GM12878 (cell line): ENCODE measurements around the gene PRLH. TPM values are rescaled to one million over a fixed set of nuclear protein-coding genes. Genes with fewer than 3 reads are reported as not detected.

Source experiments
- ATAC-seq: fragments of 200-7000 bp; cut with Tn5 transposase; 3 replicates; pipeline ENCODE4 v1.9.1; 2020; ENCODE audit warnings: mild to moderate bottlenecking, moderate library complexity
- BruUV-seq: library from RNA; stranded (reverse); fragments of 400-500 nt; replicated peaks from 2 replicates; lab custom pipeline; 2021; lab: Mats Ljungman, UMichigan
- CTCF ChIA-PET: fragments of 300-600 bp; sonication (Branson Sonifier 250); formaldehyde crosslinking; extraction: SDS; loops from one replicate; lab custom pipeline; 2021; ENCODE audit warnings: inconsistent platforms; lab: Yijun Ruan, JAX
- POLR2A ChIA-PET: fragments of 350-600 bp; formaldehyde crosslinking; extraction: SDS; loops from one replicate; lab custom pipeline; 2021; ENCODE audit warnings: inconsistent platforms; lab: Charles Lee
- RAD21 ChIA-PET: fragments of 300-600 bp; sonication (Branson Sonifier 250); formaldehyde crosslinking; loops from one replicate; lab custom pipeline; 2023; ENCODE audit warnings: antibody characterized with exemption; ENCODE audit not compliant: unreplicated experiment; lab: Charles Lee
- SMC1A ChIA-PET: fragments of 300-600 bp; sonication (Branson Sonifier 250); formaldehyde crosslinking; loops from one replicate; lab custom pipeline; 2023; ENCODE audit not compliant: unreplicated experiment, uncharacterized antibody; lab: Charles Lee
- DNase-seq: peaks from one replicate; pipeline ENCODE4 v3.0.0-alpha.2; 2011; ENCODE audit warnings: low read depth, low spot score
- FAIRE-seq: peaks from 3 replicates; lab custom pipeline; 2011; peaks lifted over from hg19 to GRCh38; lab: Jason Lieb, UNC
- H2AFZ ChIP-seq: 2 replicates; pipeline ENCODE4 v1.6.0; 2011; ENCODE audit warnings: low read depth, low read length, control low read depth; ENCODE audit not compliant: control insufficient read depth
- H3K27ac ChIP-seq: 2 replicates; pipeline ENCODE4 v1.5.1; 2011; ENCODE audit warnings: control low read depth; ENCODE audit not compliant: control insufficient read depth, insufficient read depth
- H3K27me3 ChIP-seq, 2 experiments: replicated peaks in 1 of 2; 2 replicates each; pipeline versions ENCODE4 v1.6.0 to v1.6.1; 2011; ENCODE audit warnings: low read length in 1 of 2; ENCODE audit not compliant: control insufficient read depth in 2 of 2, insufficient read depth in 2 of 2
- H3K36me3 ChIP-seq, 2 experiments: 2 replicates each; pipeline ENCODE4 v1.5.1; 2011; ENCODE audit warnings: low read length in 1 of 2; ENCODE audit not compliant: control insufficient read depth in 2 of 2, insufficient read depth in 2 of 2
- H3K4me1 ChIP-seq: 2 replicates; pipeline ENCODE4 v1.6.1; 2011; ENCODE audit warnings: mild to moderate bottlenecking, low read length, moderate library complexity, mixed read lengths; ENCODE audit not compliant: control insufficient read depth, insufficient read depth
- H3K4me2 ChIP-seq: 2 replicates; pipeline ENCODE4 v1.6.0; 2011; ENCODE audit warnings: control low read depth; ENCODE audit not compliant: control insufficient read depth, insufficient read depth
- H3K4me3 ChIP-seq: fragments of 200-600 bp; sonication (generic); 2 replicates; pipeline ENCODE4 v1.5.1; 2016
- H3K79me2 ChIP-seq: 2 replicates; pipeline ENCODE4 v1.6.0; 2011; ENCODE audit warnings: low read length; ENCODE audit not compliant: control insufficient read depth, insufficient read depth
- H3K9ac ChIP-seq: 2 replicates; pipeline ENCODE4 v1.8.0; 2011; ENCODE audit warnings: low read length, control low read depth, mixed read lengths; ENCODE audit not compliant: control insufficient read depth, insufficient read depth
- H3K9me3 ChIP-seq: replicated peaks from 3 replicates; pipeline ENCODE4 v1.5.1; 2011; ENCODE audit warnings: mild to moderate bottlenecking, low read length; ENCODE audit not compliant: control insufficient read depth, insufficient read depth
- H4K20me1 ChIP-seq: 2 replicates; pipeline ENCODE4 v1.6.0; 2011; ENCODE audit not compliant: control insufficient read depth, insufficient read depth
- EP300 ChIP-seq, 2 experiments: fragments of 150-350 bp in 1 of 2; IDR thresholded peaks; 2 replicates each; pipeline ENCODE4 v1.6.1; 2011 to 2012; ENCODE audit warnings: low read depth in 2 of 2, low read length in 2 of 2, borderline replicate concordance in 1 of 2, improper control_type of control experiment in 1 of 2, inconsistent platforms in 1 of 2; ENCODE audit not compliant: control insufficient read depth in 1 of 2
- MYB ChIP-seq: fragments of 150-350 bp; IDR thresholded peaks from 2 replicates; pipeline ENCODE4 v1.6.1; 2014; ENCODE audit warnings: mild to moderate bottlenecking, low read depth, low read length, borderline replicate concordance
- SKIL ChIP-seq: fragments of 450-650 bp; IDR thresholded peaks from 2 replicates; pipeline ENCODE4 v1.6.1; 2017; ENCODE audit warnings: mild to moderate bottlenecking, low read depth, inconsistent platforms; ENCODE audit not compliant: poor library complexity, severe bottlenecking
- SMAD1 ChIP-seq: fragments of 450-650 bp; IDR thresholded peaks from 2 replicates; pipeline ENCODE4 v1.6.1; 2018; ENCODE audit warnings: mild to moderate bottlenecking, low read depth; ENCODE audit not compliant: partially characterized antibody
- WGBS: methylation state at CpG from one replicate; pipeline ENCODE4 v1.1.6; 2016; ENCODE audit warnings: low lambda C conversion rate; ENCODE audit not compliant: insufficient replicate concordance, insufficient coverage; ENCODE audit errors: missing lambda C conversion rate; 5-methylcytosine and 5-hydroxymethylcytosine counted together
- in situ Hi-C: fragments of 300-500 bp; cut with MboI; formaldehyde crosslinking; loops from 9 replicates; pipeline ENCODE4 v1.14.3; 2018; ENCODE audit warnings: mixed read lengths
- intact Hi-C: fragments of 100-400 bp; cut with micrococcal nuclease; formaldehyde crosslinking; loops from one replicate; pipeline ENCODE4 v1.14.2; 2022; ENCODE audit not compliant: unreplicated experiment
- polyA plus RNA-seq, 11 experiments: library from polyadenylated mRNA; depleted of rRNA in 4 of 11; unstranded in 6 of 11; stranded (reverse) in 5 of 11; fragments of >200 nt; fragmentation: Nextera tagmentation in 4 of 11; fragmentation: Illumina TruSeq in 1 of 11; extraction: Ambion mirVana in 4 of 11; extraction: Trizol in 1 of 11; gene quantifications; 1 replicate in 1 of 11; 2 replicates in 10 of 11; pipeline versions ENCODE4 v1.2.1 to v1.2.3, GENCODE V29; 2011 to 2016; ENCODE audit warnings: inconsistent platforms in 2 of 11, missing spikeins in 2 of 11, low read depth in 1 of 11
- total RNA-seq, 4 experiments: library from RNA; depleted of rRNA in 3 of 4; stranded (reverse); fragments of >200 nt in 3 of 4; fragmentation: Illumina TruSeq in 1 of 4; extraction: Trizol in 1 of 4; gene quantifications; 2 replicates each; pipeline versions ENCODE4 v1.2.1 to v1.2.3, GENCODE V29; 2013 to 2021
- TF ChIP-seq, protein P1 (sequence below): fragments of 450-650 bp; IDR thresholded peaks from 2 replicates; pipeline ENCODE4 v1.6.1; 2017; ENCODE audit warnings: low read depth, mild to moderate bottlenecking, moderate library complexity

The PRLH gene
- total and polyA plus RNA-seq, 10 of the 15 experiments (the other 5 are each of a cell fraction or from before 2014, with no cell fraction given): not detected

GRCh38 chr2:237588044-237588696 is 21.8 kb downstream of the PRLH start:
- no peak for FAIRE-seq
- in situ Hi-C loops: loop anchor here (10.0 kb wide), 1 partner anchor 157 kb away; no protein-coding TSS in a partner anchor

More at GRCh38 chr2:237588044-237588696, 21.8 kb downstream of the PRLH start:
- no peaks in the 10 kb centered on the region; the same call in 2 of the 3 replicates for H3K9me3 ChIP-seq
- H3K9ac ChIP-seq: no peak overlapping the region
- H3K79me2 ChIP-seq: no peaks in the 10 kb centered on the region
- no TSS peak for BruUV-seq
- RAD21 ChIA-PET: no interaction called here
- H3K36me3 ChIP-seq: no peaks in the 10 kb centered on the region
- TF ChIP-seq MYB: no peak
- TF ChIP-seq SMAD1: no peak
- TF ChIP-seq, protein P1, sequence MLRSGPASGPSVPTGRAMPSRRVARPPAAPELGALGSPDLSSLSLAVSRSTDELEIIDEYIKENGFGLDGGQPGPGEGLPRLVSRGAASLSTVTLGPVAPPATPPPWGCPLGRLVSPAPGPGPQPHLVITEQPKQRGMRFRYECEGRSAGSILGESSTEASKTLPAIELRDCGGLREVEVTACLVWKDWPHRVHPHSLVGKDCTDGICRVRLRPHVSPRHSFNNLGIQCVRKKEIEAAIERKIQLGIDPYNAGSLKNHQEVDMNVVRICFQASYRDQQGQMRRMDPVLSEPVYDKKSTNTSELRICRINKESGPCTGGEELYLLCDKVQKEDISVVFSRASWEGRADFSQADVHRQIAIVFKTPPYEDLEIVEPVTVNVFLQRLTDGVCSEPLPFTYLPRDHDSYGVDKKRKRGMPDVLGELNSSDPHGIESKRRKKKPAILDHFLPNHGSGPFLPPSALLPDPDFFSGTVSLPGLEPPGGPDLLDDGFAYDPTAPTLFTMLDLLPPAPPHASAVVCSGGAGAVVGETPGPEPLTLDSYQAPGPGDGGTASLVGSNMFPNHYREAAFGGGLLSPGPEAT: no peak
- TF ChIP-seq EP300 (IDR thresholded peaks at IDR 0.05; ENCODE audit: borderline replicate concordance in 1 of 2, control insufficient read depth in 1 of 2, low read depth in 2 of 2, low read length in 2 of 2): no peak
- no peak for TF ChIP-seq SKIL
- ATAC-seq: 0 out of 3 replicates have a peak, but pooled peaks have one; percentile 27
- H2AFZ ChIP-seq: no peak overlapping the region
- no peak for DNase-seq
- no peak overlapping the region for H3K4me3 ChIP-seq
- CTCF ChIA-PET: no interaction called here
- H3K4me1 ChIP-seq: no peaks in the 10 kb centered on the region
- no peaks in the 10 kb centered on the region; a peak in 1 of 4 replicates for H3K27me3 ChIP-seq
- no peak overlapping the region for H3K4me2 ChIP-seq
- no peak overlapping the region for H3K27ac ChIP-seq
- intact Hi-C loops: no loop called here
- H4K20me1 ChIP-seq: no peaks in the 10 kb centered on the region
- 55% methylated on average over 9 of the region's 9 CpGs for WGBS
- SMC1A ChIA-PET: interaction anchor here (0.6 to 1.8 kb wide), 2 partner anchors 14 to 157 kb away, joined by 3 to 4 read pairs; no protein-coding TSS in a partner anchor
- POLR2A ChIA-PET: no interaction called here
